Activated CD4-positive, alpha-beta T cell treated with anti-CD3 and anti-CD28 coated beads, Interleukin-2, amount 10 ng/mL, durations not matched to agents 24 days and 14 days (primary cell): ENCODE data around the gene MACROD2. TPM values are rescaled to one million over a fixed set of nuclear protein-coding genes. Genes with fewer than 3 reads are reported as not detected.

Experiments
- DNase-seq: peaks from one replicate; pipeline ENCODE4 v3.0.0; 2022
- H3K27ac Mint-ChIP-seq: one replicate; pipeline ENCODE4 v1.8.0; 2022; ENCODE audit warnings: mild to moderate bottlenecking, mixed read lengths
- H3K27me3 Mint-ChIP-seq: one replicate; pipeline ENCODE4 v1.8.0; 2022; ENCODE audit warnings: mixed read lengths
- H3K36me3 Mint-ChIP-seq: one replicate; pipeline ENCODE4 v1.8.0; 2022; ENCODE audit warnings: low read depth, mild to moderate bottlenecking, mixed read lengths
- H3K4me1 Mint-ChIP-seq: one replicate; pipeline ENCODE4 v1.8.0; 2021; ENCODE audit warnings: mixed read lengths
- H3K4me3 Mint-ChIP-seq: one replicate; pipeline ENCODE4 v1.8.0; 2022; ENCODE audit warnings: mild to moderate bottlenecking, moderate library complexity, mixed read lengths
- H3K9me3 Mint-ChIP-seq: one replicate; pipeline ENCODE4 v1.8.0; 2021; ENCODE audit warnings: mixed read lengths
- intact Hi-C: fragments of 100-400 bp; cut with micrococcal nuclease; formaldehyde crosslinking; loops from one replicate; pipeline ENCODE4 v1.15.1; 2023
- total RNA-seq: library from RNA; stranded (reverse); gene quantifications from 2 replicates; pipeline ENCODE4 v1.2.3, GENCODE V29; 2022

The MACROD2 gene
- total RNA-seq, 1 donor from 2014 or later: not detected

DNA sequence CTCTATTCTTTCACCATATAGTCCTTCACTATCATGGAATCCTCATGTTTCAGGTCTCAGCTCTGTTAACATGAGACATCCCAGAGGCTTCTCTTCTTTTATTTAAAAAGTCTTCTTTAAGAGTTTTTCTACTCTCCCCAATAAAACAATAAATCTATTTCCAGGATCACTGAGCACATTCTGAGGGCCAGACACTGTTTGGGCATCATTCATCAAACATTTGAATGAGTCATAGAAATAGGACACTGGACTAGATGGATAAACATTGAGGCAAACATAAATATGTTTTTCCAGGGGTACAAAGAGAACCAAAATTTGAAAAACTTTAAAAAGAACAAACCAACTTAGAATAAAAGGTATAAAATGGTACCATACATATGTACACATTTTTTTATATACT, 2023.6 kb downstream of the MACROD2 start:
- no peaks in the 10 kb centered on the region for H3K36me3 Mint-ChIP-seq
- no peak for DNase-seq
- intact Hi-C loops: no loop called here
- no peak overlapping the region for H3K27ac Mint-ChIP-seq
- H3K27me3 Mint-ChIP-seq: no peaks in the 10 kb centered on the region
- peaks cover 6% of the 10 kb centered on the region for H3K9me3 Mint-ChIP-seq
- no peak overlapping the region for H3K4me3 Mint-ChIP-seq
- H3K4me1 Mint-ChIP-seq: no peaks in the 10 kb centered on the region

DNA sequence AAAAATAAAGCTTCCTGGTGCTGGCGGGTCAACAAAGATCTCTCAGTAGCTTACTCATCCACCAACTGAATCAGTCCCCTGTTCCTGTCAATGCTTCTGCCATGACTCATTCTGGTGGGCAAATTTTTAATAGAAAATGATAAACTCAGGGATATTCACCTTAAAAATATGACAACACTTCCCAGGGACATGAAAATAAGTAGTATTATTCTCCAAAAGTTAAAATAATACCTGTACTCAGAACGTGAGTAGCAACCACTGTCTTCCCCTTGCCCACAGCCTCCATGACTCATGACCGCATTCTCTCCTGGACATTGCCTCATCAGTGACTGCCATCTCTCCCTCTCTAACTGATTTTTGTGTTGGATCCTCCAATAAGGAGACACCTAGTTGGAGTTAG, 2025.7 kb downstream of the MACROD2 start:
- DNase-seq: no peak
- no peaks in the 10 kb centered on the region for H3K36me3 Mint-ChIP-seq
- no peak overlapping the region for H3K27ac Mint-ChIP-seq
- intact Hi-C loops: no loop called here
- H3K4me1 Mint-ChIP-seq: no peaks in the 10 kb centered on the region
- no peak overlapping the region for H3K4me3 Mint-ChIP-seq
- no peaks in the 10 kb centered on the region for H3K27me3 Mint-ChIP-seq
- H3K9me3 Mint-ChIP-seq: peaks cover 6% of the 10 kb centered on the region

DNA sequence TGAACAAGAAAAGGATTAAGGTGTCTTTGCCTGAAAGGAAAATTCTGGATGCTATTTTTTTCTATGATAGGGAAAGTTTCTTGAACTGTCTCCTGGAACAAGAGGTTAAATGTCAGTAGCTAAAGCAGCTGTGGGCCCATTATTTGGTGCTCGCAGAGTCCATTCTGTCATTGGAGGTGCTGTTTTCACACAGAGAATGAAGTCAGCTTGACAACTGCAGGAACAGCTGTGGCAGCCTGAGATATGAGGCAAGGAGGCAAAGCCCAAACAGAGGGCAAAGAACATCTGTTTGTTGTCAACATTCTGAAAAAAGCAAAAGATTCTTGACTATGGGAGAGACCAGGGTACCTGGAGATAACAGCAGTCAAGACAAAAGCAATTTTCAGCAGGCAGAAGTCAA, 2029.8 kb downstream of the MACROD2 start:
- no peaks in the 10 kb centered on the region for H3K27me3 Mint-ChIP-seq
- no peak overlapping the region for H3K4me3 Mint-ChIP-seq
- intact Hi-C loops: no loop called here
- no peak for DNase-seq
- peaks cover 6% of the 10 kb centered on the region for H3K9me3 Mint-ChIP-seq
- H3K4me1 Mint-ChIP-seq: no peaks in the 10 kb centered on the region
- no peak overlapping the region for H3K27ac Mint-ChIP-seq
- H3K36me3 Mint-ChIP-seq: no peaks in the 10 kb centered on the region

DNA sequence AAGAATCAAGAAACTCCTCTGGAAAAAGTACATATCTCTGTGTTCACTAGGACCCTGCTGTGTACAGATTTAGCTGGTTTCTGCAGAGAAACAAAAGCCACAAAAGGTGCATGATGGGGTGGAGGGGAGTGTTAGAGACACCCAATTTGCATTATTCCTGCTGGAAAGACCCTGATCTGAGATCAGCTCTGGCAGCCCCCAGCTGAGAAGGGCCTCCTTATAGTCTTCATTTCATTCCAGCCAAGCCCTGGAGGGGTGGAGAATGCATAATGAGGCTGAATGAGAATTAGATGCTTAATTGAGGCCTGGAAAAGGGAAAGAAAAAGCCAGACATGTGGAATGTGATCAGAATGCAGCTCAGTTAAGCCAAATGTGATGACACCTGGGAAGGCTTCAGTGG, 2032.4 kb downstream of the MACROD2 start:
- no peaks in the 10 kb centered on the region for H3K4me1 Mint-ChIP-seq
- DNase-seq: no peak
- intact Hi-C loops: no loop called here
- H3K4me3 Mint-ChIP-seq: no peak overlapping the region
- peaks cover 6% of the 10 kb centered on the region for H3K9me3 Mint-ChIP-seq
- H3K27ac Mint-ChIP-seq: no peak overlapping the region
- no peaks in the 10 kb centered on the region for H3K27me3 Mint-ChIP-seq
- no peaks in the 10 kb centered on the region for H3K36me3 Mint-ChIP-seq

DNA sequence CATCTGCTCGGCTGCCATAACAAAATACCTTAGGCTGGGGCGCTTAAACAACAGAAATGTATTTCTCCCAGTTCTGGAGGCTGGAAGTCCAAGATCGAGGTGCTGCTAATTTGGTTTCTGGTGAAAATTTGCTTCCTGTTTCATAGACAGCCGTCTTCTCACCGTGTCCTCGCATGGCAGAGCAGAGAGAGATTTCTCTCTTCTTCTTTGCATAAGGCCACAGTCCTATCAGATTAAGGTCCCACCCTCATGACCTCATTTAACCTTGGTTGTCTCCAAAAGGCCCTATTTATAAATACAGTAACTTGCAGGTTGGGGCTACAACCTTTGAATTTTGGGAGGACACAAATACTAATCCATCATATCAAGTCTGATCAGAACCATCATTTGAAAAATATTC, 2033.6 kb downstream of the MACROD2 start:
- H3K9me3 Mint-ChIP-seq: peaks cover 6% of the 10 kb centered on the region
- intact Hi-C loops: no loop called here
- no peaks in the 10 kb centered on the region for H3K36me3 Mint-ChIP-seq
- no peaks in the 10 kb centered on the region for H3K27me3 Mint-ChIP-seq
- H3K4me3 Mint-ChIP-seq: no peak overlapping the region
- DNase-seq: no peak
- no peak overlapping the region for H3K27ac Mint-ChIP-seq
- no peaks in the 10 kb centered on the region for H3K4me1 Mint-ChIP-seq

DNA sequence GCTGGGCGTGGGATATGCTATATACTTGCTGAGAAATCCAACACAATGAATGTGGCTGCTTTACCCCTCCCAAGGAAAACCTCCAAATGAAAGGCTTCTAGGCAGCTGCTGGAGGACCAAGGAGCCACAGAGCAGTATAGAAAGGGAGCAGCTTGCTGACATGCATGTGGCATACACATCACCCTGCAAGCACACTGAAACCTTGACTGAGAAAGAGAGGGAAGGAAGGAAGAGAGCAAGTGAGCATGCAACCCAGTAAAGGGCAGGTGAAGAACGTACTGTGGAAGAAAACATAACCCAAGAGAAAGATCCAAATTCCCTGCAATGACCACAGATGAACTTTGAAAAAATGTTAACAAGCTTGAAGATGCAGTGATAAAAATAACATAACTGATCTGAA, 2034.9 kb downstream of the MACROD2 start:
- DNase-seq: no peak
- intact Hi-C loops: no loop called here
- Mint-ChIP-seq H3K4me1 (no peaks in the 10 kb centered on the region), H3K27me3 (no peaks in the 10 kb centered on the region), H3K36me3 (no peaks in the 10 kb centered on the region), H3K9me3 (peaks cover 6% of the 10 kb centered on the region), H3K27ac (no peak overlapping the region), H3K4me3 (no peak overlapping the region)

DNA sequence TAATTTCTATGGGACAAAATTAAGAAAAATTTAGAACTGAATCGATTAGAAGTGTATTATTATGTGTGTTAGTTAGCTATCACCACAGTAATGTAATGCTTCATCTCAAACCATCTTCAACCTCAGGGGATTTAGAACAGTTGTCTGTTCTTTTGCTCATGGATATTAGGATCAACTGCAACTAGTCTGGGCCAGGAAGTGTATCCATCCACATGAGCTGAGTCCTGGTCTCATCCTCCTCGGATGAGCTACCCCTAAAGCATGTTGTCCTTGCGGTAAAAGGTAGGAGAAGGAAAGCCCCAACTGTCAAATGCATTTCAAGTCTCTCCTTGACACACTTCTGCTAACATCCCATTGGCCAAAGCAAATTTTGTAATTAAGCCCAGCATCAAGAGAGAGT, 2040.3 kb downstream of the MACROD2 start:
- Mint-ChIP-seq H3K4me1 (no peaks in the 10 kb centered on the region), H3K36me3 (no peaks in the 10 kb centered on the region), H3K27ac (no peak overlapping the region), H3K4me3 (no peak overlapping the region), H3K9me3 (no peaks in the 10 kb centered on the region), H3K27me3 (no peaks in the 10 kb centered on the region)
- intact Hi-C loops: no loop called here
- no peak for DNase-seq

DNA sequence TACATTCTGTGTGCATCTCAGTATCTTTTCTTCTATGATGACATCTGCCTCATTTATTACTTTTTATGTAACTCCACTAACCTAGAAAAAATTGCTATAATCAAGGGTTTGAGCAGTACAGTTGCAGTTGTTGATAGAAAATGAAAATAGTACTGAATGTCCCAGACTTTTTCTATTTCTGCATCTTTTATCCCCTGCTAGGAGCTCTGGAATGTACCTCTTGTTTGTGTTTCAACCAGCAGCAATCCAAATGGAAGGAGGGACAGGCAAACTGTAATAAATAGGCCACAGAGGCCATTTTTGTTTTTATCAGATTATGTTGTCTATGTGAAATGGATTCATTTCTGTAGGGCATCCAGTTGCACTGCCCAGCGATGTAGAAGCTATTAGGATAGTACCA, 2041.0 kb downstream of the MACROD2 start:
- intact Hi-C loops: no loop called here
- DNase-seq: no peak

DNA sequence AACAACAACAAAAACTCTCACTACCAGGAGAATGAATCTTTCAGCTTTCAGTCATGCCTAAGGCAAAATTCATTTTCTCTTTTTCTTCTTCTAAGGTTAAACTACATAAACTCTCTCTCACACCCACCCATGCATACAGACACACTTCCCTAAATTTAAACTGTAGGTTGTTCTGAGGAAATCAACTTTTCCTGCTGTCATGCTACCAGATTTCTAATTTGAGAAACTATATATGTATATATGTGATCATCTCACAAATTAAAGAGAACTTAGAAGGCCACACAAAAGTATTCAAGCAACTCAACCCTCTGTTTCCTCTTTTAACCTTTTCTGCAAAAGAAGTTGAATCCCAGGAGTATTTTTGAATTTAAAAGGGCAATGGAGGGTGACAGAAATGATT, 2045.4 kb downstream of the MACROD2 start:
- Mint-ChIP-seq H3K36me3 (no peaks in the 10 kb centered on the region), H3K9me3 (peaks cover 4% of the 10 kb centered on the region), H3K4me1 (no peaks in the 10 kb centered on the region), H3K27ac (no peak overlapping the region), H3K4me3 (no peak overlapping the region), H3K27me3 (no peaks in the 10 kb centered on the region)
- intact Hi-C loops: no loop called here
- no peak for DNase-seq

More for the DNA sequence above, 2041.0 kb downstream of the MACROD2 start:
- no peaks in the 10 kb centered on the region for H3K4me1 Mint-ChIP-seq
- no peaks in the 10 kb centered on the region for H3K27me3 Mint-ChIP-seq
- H3K27ac Mint-ChIP-seq: no peak overlapping the region
- no peak overlapping the region for H3K4me3 Mint-ChIP-seq
- H3K36me3 Mint-ChIP-seq: no peaks in the 10 kb centered on the region
- no peaks in the 10 kb centered on the region for H3K9me3 Mint-ChIP-seq

DNA sequence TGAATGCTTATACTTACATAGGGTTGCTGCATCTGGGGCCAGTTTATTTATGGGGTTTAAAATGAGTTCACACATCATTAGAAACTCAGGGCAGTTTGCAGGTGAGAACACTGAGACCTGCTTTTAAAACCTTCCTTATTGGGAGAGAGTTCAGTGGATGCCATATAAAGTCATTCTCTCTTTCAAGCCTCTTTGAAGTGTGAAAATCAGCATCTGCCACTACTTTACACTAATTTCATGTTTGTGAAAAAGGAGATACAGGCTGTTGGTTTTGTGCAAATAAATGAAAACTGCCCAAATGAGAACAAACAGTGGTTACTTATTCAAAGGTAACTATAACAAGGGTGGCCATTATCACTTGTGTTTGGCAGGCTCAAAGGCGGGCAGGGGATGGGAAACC, 2047.4 kb downstream of the MACROD2 start:
- intact Hi-C loops: no loop called here
- H3K9me3 Mint-ChIP-seq: peaks cover 4% of the 10 kb centered on the region
- H3K4me3 Mint-ChIP-seq: no peak overlapping the region
- no peaks in the 10 kb centered on the region for H3K27me3 Mint-ChIP-seq
- H3K36me3 Mint-ChIP-seq: no peaks in the 10 kb centered on the region
- no peak for DNase-seq
- H3K27ac Mint-ChIP-seq: no peak overlapping the region
- no peaks in the 10 kb centered on the region for H3K4me1 Mint-ChIP-seq

DNA sequence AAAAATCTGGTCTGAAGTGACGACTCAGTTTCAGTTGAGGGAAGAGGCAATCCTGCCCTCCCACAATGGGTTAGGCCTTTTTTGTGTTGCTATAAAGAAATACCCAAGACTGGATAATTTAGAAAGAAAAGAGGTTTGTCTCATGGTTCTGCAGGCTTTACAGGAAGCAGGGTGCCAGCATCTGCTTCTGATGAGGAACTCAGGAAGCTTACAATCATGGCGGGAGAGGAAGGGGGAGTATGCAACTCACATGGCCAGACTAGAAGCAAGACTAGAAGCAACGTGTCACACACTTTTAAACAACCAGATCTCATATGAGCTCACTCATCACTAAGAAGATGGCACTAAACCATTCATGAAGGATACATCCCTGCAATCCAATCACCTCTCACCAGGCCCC, 2048.6 kb downstream of the MACROD2 start:
- intact Hi-C loops: no loop called here
- no peaks in the 10 kb centered on the region for H3K27me3 Mint-ChIP-seq
- no peaks in the 10 kb centered on the region for H3K4me1 Mint-ChIP-seq
- no peak for DNase-seq
- no peaks in the 10 kb centered on the region for H3K36me3 Mint-ChIP-seq
- peaks cover 4% of the 10 kb centered on the region for H3K9me3 Mint-ChIP-seq
- no peak overlapping the region for H3K27ac Mint-ChIP-seq
- H3K4me3 Mint-ChIP-seq: no peak overlapping the region

DNA sequence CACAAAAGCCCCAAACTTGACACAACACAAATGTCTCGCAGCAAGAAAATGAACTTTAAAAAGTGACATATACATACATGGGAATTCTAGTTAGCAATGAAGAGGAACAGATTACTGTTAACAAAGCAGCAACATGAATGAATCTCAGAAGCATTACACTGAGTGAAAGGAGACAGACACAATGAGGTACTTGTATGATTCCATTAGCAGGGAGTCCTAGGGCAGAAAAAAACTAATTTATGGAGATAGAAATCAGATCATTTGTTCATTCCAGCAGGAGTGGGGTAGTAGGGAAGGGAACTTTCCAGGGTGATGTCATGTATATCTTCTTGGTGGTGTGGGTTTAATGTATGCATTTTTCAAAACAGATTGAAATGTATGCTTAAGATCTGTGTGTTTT, 2053.6 kb downstream of the MACROD2 start:
- no peak overlapping the region for H3K27ac Mint-ChIP-seq

DNA sequence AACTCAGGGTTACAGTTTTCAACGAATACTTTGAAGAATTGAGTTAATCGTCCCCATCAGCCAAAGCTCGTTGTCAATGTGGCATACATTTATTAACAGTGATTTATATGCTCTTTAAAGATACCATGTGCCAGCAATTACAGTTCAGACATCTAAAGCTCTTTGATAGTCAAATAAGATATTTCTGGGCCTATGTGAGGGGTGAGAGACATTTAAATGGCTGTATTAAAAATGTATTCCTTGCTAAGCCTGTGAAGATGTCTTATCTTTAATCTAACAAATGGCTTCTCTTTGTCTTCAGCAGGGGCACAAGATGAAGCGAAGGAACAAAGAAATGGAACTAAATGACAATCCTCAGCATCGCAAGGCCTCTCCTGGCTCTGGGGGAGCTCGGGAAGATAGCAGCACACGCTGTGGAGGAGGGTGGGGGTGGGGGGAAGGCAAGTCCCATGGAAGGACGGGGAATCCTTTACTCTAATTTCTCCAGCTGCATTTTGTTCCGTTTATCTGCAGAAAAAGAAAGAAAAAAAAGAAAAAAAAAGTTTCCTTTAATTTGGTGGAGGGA, 2054.3 kb downstream of the MACROD2 start:
- H3K36me3 Mint-ChIP-seq: no peaks in the 10 kb centered on the region
- no peak overlapping the region for H3K27ac Mint-ChIP-seq
- no peaks in the 10 kb centered on the region for H3K27me3 Mint-ChIP-seq
- H3K4me3 Mint-ChIP-seq: no peak overlapping the region
- intact Hi-C loops: no loop called here
- no peaks in the 10 kb centered on the region for H3K9me3 Mint-ChIP-seq
- no peaks in the 10 kb centered on the region for H3K4me1 Mint-ChIP-seq
- no peak for DNase-seq

More for the DNA sequence above, 2053.6 kb downstream of the MACROD2 start:
- no peaks in the 10 kb centered on the region for H3K4me1 Mint-ChIP-seq
- no peaks in the 10 kb centered on the region for H3K36me3 Mint-ChIP-seq
- no peak for DNase-seq
- intact Hi-C loops: no loop called here
- no peaks in the 10 kb centered on the region for H3K27me3 Mint-ChIP-seq
- no peak overlapping the region for H3K4me3 Mint-ChIP-seq
- peaks cover 2% of the 10 kb centered on the region for H3K9me3 Mint-ChIP-seq

DNA sequence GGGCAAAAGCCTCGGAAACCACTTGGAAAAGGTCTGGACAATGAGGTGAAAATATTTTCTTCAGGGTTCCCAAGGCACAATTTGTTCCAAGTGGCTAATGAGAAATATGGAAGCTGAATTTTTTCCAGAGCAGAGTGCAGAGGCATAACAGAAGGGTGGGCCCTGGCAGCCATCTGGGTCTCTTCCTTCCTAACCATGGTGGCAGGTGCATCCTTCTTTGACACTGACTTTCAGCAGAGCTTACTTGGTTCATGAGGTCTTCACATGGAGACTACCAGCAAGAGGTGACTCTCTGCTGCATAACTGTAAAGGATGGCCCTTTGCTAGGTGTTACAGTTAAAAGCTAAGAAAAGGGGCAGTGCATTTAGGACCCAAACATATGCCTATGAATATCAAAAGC, 2055.1 kb downstream of the MACROD2 start:
- H3K4me1 Mint-ChIP-seq: no peaks in the 10 kb centered on the region
- H3K36me3 Mint-ChIP-seq: no peaks in the 10 kb centered on the region
- H3K4me3 Mint-ChIP-seq: no peak overlapping the region
- H3K9me3 Mint-ChIP-seq: no peaks in the 10 kb centered on the region
- intact Hi-C loops: no loop called here
- no peaks in the 10 kb centered on the region for H3K27me3 Mint-ChIP-seq
- no peak overlapping the region for H3K27ac Mint-ChIP-seq
- DNase-seq: no peak

DNA sequence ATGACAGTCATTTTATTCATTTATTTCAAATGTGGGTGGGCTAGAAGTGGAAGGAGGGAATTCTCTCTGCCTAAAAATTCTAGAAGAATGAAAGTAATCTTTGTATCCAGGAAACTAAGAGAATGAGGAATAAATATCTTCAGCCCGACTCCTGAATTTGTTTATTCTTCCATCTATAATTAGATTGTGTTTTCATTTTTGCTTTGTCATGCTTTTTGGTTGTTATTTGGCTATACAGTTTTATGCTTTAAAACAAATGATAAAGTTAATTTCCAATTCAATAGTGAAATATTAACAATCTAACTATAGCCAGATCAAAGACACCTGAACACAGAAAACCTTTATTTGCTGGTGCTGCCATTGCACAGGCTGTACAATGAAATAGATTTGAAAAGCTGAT, 2056.7 kb downstream of the MACROD2 start:
- no peak overlapping the region for H3K4me3 Mint-ChIP-seq
- H3K27ac Mint-ChIP-seq: no peak overlapping the region
- intact Hi-C loops: no loop called here
- H3K27me3 Mint-ChIP-seq: no peaks in the 10 kb centered on the region
- H3K4me1 Mint-ChIP-seq: no peaks in the 10 kb centered on the region
- no peaks in the 10 kb centered on the region for H3K36me3 Mint-ChIP-seq
- H3K9me3 Mint-ChIP-seq: no peaks in the 10 kb centered on the region
- DNase-seq: no peak
